Measurements from ENCODE around the gene PLA2G4F.

PLA2G4F gene

DNA sequence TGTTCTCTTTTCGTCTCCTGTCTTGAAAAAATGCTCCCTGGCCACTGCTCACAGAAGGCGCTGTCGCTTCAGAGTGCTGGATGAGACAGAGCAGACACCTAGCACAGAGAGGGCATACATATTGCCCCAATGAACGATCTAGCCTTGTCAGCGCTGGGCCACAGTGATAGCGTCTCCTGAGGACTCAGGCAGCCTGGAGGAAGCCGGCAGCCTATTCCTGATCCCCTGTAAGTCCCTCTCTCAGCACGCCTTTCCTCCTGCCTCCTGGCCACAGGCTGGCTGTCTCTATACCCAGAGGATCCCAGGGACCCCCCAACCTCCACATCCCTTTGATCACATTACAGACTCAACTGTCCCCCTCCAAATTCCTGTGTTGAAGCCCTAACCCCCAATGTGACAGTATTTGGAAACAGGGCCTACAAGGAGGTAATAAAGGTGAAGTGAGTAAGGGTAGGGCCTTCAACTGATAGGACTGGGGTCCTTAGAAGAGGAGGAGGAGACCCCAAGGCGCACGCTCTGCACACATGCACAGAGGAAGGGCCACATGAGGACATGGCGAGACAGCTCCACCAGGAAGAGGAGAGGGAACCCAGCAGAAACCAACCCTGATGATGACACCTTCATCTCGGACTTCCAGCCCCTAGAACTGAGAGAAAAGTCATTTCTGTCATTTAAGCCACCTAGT, 7.5 kb downstream of the PLA2G4F start:
- no peak overlapping the region for H3K4me3 ChIP-seq (ENCODE audit: low read depth, low read length)
- TF ChIP-seq, protein P1, sequence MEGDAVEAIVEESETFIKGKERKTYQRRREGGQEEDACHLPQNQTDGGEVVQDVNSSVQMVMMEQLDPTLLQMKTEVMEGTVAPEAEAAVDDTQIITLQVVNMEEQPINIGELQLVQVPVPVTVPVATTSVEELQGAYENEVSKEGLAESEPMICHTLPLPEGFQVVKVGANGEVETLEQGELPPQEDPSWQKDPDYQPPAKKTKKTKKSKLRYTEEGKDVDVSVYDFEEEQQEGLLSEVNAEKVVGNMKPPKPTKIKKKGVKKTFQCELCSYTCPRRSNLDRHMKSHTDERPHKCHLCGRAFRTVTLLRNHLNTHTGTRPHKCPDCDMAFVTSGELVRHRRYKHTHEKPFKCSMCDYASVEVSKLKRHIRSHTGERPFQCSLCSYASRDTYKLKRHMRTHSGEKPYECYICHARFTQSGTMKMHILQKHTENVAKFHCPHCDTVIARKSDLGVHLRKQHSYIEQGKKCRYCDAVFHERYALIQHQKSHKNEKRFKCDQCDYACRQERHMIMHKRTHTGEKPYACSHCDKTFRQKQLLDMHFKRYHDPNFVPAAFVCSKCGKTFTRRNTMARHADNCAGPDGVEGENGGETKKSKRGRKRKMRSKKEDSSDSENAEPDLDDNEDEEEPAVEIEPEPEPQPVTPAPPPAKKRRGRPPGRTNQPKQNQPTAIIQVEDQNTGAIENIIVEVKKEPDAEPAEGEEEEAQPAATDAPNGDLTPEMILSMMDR (IDR thresholded peaks at IDR 0.05; ENCODE audit: low read depth, low read length): no peak

DNA sequence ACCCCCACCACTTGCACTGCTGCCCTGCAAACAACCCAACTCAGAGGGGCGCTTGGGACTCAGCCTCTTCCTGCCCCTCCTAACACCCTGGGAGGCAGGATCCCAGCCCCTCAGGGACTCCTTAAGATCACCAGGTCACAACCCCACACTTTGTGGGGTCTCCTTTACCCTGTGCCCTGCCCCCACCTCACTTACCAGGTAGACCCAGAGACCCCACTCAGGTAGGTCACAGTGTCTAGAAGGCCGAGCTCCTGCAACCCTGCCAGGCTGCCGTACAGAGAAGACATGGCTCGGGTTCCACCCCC, 9.1 kb downstream of the PLA2G4F start:
- TF ChIP-seq, protein P1 (IDR thresholded peaks at IDR 0.05; ENCODE audit: low read depth, low read length): no peak
- no peak overlapping the region for H3K4me3 ChIP-seq (ENCODE audit: low read depth, low read length)

DNA sequence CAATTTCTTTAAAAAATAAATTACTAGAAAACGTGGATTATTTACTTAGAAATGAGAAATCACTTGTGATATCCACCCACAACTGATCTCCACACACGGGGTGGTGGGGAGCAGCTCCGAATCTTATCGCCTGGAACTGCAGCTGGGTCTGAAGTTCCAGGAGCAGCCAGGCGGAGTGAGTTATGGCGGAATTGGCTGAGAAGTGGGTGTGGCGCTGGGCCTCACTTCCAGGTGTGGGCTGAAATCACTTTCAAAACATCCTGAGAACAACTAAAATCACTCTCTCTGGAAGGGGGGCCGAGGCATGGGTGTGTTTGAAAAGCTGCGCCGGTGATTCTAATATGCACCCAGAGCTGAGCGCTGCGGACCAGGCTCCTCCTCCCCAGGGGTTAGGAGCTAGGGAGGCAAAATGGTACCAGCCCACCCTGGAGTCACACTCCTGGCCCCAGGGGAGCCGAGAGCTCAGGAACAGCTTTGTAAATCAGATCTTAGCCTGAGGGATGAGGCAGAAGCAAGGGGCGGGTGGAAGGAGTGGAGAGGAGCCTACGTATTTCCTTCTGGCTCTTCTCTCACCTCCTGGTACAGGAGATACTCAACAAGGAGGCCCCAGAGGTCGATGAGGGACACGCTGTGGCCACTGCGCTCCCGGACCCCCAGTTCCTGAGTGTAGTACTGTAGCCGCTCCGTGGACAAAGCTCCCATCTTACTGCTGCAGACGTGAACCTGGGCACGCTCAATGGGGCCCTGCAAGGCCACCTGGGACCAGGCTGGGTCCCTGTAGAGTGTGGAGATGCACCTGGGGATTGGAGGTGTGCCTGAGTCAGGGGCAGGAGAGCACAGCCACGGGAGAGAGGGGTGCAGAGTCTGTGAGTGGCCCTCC, 9.6 kb downstream of the PLA2G4F start:
- no peak overlapping the region for H3K4me3 ChIP-seq (ENCODE audit: low read depth, low read length)

DNA sequence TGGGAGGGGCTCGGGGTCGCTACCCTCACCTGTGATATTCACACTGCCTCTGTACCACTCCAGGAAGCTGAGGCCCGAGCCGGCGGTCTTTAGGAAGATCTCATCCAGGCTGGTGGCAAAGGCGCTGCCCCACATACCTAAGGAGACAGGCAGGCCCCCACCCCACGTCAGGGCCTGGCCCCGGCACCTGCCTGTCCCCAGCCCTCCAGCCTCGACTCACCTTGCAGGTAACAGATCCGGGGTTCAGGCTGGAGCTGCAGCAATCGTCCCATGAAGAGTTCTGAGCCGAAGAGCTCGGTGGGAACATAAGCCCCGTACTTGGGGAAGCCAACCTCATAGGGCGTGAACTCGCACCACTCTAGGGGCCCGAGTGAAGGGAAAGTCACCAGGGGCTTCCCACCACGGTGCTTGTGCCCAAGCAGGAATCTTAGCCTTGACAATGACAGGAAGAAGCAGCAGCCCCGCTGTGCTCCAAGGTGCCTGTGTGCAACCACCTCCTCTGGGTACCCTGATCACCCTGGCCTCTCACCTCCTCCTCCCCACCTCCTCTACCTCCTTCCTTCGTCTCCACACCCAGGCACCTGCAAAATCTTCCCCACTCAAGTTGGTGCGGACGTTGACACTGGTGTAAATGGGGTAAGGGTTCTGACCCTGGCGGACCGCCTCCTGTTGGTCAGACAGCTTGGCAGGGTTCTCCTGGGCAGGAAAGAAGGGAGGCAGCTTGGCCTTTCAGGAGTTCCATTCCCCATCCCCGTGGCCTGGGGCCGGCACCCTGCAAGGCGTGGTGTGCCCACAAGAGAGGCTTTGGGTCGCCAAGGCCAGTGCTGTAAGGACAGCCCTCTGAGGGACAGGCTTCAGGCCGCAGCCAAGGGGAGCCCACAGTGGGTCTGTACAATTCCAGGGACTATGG, 10.6 kb downstream of the PLA2G4F start:
- TF ChIP-seq, protein P1 (IDR thresholded peaks at IDR 0.05; ENCODE audit: low read depth, low read length): no peak
- no peak overlapping the region for H3K4me3 ChIP-seq (ENCODE audit: low read depth, low read length)

More for the DNA sequence above, 9.6 kb downstream of the PLA2G4F start:
- TF ChIP-seq, protein P1 (IDR thresholded peaks at IDR 0.05; ENCODE audit: low read depth, low read length): no peak

DNA sequence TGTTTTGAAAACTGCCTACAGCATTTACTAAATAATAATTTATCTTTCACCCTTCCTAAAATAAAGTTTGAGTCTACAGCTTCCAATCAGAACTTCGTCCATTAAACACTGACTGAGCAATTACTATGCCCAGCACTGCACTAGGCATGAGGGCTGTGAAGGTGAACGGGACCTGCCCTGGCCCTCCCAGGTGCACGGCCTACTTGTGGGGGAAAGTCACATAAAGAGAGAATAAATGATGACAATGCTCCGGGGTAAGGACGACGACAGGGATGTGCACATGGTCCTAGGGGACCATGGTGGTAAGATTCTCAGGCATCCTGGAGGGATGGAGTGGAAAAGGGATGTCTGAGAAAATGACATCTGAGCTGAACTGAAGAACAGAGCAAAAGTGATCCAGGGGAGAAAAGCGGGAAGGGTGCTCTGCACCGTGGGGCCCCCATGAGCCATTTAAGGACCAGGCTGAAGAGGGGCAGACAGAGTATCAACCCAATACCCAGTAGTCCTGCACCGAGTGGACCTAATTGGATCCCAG, 11.5 kb downstream of the PLA2G4F start:
- TF ChIP-seq, protein P1 (IDR thresholded peaks at IDR 0.05; ENCODE audit: low read depth, low read length): no peak
- H3K4me3 ChIP-seq (ENCODE audit: low read depth, low read length): no peak overlapping the region

DNA sequence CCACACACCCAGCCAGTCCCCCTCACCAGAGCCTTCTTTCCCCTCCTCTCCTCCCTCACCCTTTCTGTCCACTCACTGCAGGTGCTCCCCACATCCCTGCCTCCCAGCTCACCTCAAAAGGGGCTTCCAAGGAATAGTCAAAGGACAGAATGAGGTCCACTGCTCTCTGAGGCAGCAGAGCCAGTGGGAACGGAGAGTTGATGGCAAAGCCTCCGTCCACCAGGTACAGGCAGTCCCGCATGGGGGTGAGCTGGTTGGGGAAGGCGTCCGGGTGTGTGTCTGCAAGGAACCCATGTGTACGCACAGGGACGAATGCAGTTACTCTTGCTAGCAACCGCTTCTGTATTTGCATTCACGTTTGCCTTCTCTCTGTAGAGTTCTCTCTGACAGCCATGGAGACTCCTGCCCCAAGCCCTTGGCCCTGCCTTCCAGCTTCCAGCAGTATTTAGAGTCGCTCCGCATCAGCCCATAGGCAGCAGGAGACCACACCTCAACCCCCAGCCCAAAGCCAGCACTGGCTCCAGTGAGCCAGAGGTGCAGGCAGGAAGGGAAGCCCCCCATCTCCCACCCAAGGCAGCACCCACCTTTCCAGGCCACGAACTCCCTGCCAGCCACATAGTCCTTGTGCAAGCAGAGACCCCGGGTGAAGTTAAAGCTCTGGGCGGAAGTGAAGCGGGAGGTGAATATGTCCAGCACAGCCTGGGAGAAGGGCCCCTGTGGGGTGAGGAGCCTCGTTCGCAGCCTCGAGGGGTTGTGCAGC, 12.4 kb downstream of the PLA2G4F start:
- H3K4me3 ChIP-seq (ENCODE audit: low read depth, low read length): no peak overlapping the region
- TF ChIP-seq, protein P1 (IDR thresholded peaks at IDR 0.05; ENCODE audit: low read depth, low read length): no peak

All from WI38 (cell line).